GM19467 (cell line): Measurements from ENCODE around the gene HDAC11.
"Not testable (repeated sequence)": the region's sequence is repeated elsewhere in the genome, so short reads cannot be mapped to it uniquely, and the experiment has no call there.

Source experiments
- ATAC-seq: cut with Tn5 transposase; IDR thresholded peaks from one replicate; pipeline ENCODE4 v1.9.1; 2021; ENCODE audit warnings: mild to moderate bottlenecking, moderate library complexity; ENCODE audit not compliant: unreplicated experiment

Gene HDAC11

GRCh38 chr3:13492976-13493866 is 13.1 kb downstream of the HDAC11 start:
- no peak for ATAC-seq

GRCh38 chr3:13493867-13494441 is 13.8 kb downstream of the HDAC11 start:
- ATAC-seq = no peak

DNA sequence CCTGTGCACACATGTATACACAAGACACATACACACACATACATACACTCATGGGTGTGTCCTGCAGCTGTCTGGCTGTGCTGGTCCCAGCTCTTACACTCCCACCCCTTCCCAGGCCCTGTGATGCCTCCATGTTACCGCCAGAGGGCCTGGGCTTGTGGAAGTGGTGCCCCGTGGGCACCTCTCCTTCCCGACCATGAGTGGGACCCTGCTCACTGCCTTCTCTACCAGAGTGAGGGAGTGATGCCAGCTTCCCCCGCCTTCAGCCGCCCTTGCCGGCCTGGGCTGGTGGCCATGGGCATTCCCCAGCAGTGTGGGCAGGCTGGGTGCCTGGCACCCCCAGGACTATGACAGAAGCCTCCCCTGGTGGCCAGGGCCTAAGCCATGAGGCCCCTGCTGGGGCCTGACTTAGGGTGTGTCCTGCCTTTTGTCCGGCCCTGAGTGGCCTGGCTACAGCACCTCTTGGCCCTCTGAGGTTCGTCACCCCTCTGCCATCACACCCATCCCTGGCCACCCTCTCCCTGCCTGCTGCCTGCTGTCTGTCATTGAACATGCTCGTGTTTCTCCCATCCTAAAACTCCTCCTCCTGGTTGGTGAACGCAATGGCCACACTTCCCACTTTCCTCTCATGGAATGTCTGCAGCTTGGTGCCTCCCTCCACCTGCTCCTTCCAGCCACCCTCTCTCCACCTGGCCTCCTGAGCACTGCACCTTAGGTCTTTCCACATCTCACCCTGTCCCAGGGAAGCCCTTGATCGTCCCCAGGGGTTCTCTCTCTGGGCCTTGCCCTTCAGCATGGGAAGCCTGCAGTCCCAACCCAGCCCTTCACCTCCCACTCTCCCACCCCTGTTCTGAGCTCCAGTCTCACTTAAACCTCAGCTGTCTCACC is 14.6 kb downstream of the HDAC11 start:
- ATAC-seq = no peak

- no peak for ATAC-seq
These were observed 15.3 kb downstream of the HDAC11 start for GRCh38 chr3:13495351-13495813.

GRCh38 chr3:13495921-13496723 is 16.0 kb downstream of the HDAC11 start:
- peak; percentile 73 for ATAC-seq

GRCh38 chr3:13496879-13497278 is 16.8 kb downstream of the HDAC11 start:
- ATAC-seq = no peak

- ATAC-seq = no peak
These were observed 17.3 kb downstream of the HDAC11 start for GRCh38 chr3:13497386-13497785.

DNA sequence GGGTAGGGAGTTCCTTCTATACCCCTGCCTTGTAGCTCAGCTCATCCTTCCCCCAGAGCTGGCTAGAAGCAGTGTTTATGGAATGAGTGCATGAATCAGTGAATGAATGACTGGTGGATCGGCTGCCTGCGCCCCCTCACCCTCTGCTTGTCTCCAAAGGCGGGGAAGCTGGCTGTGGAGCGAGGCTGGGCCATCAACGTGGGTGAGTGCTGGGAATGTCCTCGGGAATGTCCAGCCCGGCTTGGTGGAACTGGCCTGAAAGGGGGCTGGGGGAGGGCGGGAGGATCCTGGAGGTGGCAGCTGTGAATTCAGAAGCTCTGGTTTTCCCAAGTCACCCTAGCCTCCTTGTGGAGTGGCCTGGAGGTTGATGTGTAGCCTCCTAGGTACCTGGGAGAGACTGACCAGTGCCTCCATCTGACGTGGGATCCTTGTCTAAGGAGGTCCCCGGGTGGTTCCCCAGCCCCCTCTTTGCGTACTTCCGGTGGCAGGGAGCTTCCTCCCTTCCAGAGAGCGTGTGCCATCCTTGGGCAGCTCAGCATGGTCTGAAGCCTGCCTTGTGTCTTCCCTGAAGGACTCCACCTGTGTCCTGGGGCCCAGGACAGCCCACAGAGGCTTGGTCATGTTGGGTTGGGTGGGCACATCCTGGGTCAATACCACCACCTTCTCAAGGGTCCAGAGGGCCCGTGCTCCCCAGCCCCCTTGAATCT is 18.4 kb downstream of the HDAC11 start:
- no peak for ATAC-seq

DNA sequence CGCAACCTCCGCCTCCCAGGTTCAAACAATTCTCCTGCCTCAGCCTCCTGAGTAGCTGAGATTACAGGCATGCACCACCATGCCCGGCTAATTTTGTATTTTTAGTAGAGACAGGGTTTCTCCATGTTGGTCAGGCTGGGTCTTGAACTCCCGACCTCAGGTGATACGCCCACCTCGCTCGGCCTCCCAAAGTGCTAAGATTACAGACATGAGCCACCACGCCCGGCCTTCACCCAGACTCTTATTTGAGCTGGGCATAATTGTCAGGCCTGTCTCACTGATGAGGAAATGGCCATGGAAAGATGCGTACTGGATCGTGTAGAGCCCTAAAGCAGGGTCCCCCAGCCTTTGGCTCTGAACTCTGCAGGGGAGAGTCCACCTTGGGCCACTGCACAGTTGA is 19.1 kb downstream of the HDAC11 start:
- ATAC-seq = not testable (repeated sequence)

DNA sequence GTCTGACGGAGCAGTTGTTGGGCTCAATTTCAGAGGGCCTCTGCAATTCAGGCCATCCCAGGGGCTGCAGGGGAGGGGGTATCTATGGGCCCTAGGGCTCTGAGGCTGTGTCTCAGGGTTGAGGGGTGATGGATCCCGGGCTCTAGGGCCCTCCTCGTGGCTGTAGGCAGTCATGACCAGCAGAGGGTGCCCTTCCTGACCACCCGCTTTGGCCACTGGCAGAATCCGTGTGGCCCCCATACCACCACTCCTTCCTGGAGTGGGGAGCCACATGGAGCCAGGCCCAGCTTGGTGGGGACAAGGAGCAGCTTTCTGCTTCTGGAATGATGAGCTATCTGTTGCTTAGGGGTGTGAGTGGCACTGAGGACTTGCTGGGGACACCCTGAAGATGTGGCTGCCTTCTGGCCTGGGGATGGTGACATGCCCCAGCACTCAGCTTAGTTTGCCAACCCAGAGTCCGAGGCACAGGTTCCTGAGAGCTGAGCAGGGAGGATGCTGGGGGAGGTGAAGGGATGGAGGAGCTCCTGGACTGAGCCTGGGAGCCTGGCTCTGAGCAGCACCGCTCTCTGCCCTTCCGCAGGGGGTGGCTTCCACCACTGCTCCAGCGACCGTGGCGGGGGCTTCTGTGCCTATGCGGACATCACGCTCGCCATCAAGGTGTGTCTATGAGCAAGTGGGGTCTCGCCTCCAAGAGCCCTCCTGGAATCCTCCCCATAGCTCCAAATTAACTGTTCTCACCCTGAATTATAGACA is 20.2 kb downstream of the HDAC11 start:
- no peak for ATAC-seq

- no peak for ATAC-seq
These were observed 20.9 kb downstream of the HDAC11 start for GRCh38 chr3:13501056-13501455.

DNA sequence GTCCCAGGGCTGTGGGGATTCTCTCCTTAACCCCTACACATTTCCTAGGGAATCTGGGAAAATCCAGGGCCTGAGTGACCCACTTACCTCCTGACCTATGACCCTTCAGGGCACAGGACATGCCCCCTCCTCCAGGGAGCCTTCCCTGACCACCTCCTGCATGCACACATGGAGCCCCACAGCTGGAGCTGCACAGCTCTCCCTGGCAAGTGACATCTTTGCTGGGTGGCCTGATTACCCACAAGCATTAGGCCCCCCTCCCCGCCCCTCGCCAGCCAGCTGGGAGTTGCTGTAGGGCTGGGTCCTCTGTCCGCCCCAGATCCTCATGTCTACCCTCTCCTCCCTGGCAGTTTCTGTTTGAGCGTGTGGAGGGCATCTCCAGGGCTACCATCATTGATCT is 21.4 kb downstream of the HDAC11 start:
- no peak for ATAC-seq

DNA sequence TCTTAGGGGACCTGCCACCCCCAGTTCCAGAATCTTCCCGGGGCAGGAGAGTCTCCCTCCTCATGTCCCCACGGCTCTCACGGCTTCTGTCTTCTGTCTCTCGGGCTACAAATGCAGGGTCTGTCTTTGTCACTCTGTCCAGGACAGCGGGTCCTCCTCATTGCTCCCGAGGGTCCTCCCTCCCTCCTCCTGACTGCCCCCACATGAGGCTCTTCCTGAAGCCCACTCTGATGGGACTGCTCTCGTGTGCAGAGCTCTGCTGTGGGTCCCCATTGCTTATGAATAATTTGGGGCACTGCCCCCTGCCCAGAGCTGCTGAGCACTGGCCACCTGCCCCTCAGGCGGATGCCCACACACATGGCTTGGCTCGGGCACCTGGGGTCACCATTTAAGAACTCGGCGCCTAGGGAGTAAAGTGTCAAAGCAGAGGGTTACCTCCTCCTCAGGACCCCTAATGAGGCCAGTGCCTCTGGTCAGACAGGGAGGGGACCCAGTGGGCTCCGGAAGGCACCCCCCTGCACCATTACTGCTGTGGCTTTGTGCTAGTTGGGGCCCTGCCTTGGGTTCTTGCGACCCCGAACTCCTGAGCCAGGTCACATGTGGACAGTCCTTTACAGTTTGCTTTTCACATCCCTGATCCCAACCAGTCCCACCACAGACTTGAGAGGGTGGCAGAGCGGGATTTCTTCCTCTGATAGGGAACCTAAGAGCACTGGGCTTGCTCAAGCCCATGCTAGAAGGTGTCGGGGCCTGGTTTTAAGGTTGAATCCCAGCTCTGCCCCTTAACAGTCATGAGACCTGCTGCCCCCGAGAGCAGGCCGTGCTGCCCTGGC is 22.1 kb downstream of the HDAC11 start:
- no peak for ATAC-seq

DNA sequence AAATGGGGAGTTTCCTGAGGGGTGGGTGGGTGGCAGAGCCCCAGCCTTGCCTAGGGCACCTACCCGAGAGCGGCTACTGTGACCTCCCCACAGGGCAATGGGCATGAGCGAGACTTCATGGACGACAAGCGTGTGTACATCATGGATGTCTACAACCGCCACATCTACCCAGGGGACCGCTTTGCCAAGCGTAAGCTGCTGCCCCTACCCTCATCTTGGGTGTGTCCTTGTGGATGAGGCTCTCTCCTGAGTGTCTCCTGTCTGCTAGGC is 22.6 kb downstream of the HDAC11 start:
- ATAC-seq = no peak

- ATAC-seq = no peak
These were observed 24.2 kb downstream of the HDAC11 start for GRCh38 chr3:13504161-13504831.

DNA sequence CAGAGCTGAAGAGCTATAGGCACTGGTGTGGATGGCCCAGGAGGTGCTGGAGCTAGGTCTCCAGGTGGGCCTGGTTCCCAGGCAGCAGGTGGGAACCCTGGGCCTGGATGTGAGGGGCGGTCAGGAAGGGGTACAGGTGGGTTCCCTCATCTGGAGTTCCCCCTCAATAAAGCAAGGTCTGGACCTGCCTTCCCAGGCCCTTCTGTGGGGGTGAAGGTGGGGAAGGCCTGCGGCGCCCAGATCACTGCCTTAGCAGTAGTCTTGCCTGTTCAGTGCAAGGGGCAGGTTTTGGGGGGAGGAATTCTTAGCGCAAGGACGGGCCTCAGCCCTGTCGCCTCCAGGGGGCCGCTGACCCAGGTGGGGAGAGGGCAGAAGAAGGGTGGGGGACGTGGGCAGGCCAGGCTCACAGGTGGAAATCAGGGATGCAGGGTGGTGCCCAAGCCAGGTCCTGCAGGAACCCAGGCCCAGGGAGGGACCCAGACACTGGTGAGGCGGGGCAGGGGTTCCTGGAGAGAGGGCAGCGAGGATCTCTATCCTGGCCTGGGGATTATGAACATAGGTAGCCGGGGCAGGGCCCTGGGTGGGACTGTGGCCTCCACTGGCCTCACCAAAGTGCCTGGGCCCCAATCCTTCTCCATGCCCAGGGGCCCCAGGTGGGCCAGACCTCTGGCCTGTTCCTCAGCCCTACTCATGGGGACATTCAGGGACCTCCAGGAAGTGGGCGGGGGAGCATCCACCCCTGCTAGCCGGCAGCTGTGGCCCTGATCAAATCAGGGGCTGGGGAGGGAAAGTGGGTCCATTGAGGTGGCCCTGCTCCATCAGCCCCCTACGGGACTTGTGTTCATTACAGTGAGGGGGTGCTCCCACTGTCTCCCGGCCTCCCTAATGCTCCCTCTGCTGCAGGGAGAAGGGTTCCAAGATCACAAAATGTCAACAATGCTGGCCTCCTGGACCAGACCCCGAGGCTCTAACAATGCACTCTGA is 25.3 kb downstream of the HDAC11 start:
- ATAC-seq = no peak

- ATAC-seq = no peak
These were observed 26.1 kb downstream of the HDAC11 start for GRCh38 chr3:13506239-13506638.
